ENCODE data around the gene M6PR.
"Not testable (repeated sequence)": the region's sequence is repeated elsewhere in the genome, so short reads cannot be mapped to it uniquely, and the experiment has no call there.

Gene M6PR

GRCh38 chr12:8912914-8913313, 36.5 kb downstream of the M6PR start:
- DNase-seq (ENCODE audit: low spot score) = peak; percentile 24

- DNase-seq (ENCODE audit: low spot score) = no peak
Measured at GRCh38 chr12:8911606-8912268, 37.7 kb downstream of the M6PR start.

GRCh38 chr12:8909752-8910151, 39.7 kb downstream of the M6PR start:
- no peak for DNase-seq (ENCODE audit: low spot score)

DNA sequence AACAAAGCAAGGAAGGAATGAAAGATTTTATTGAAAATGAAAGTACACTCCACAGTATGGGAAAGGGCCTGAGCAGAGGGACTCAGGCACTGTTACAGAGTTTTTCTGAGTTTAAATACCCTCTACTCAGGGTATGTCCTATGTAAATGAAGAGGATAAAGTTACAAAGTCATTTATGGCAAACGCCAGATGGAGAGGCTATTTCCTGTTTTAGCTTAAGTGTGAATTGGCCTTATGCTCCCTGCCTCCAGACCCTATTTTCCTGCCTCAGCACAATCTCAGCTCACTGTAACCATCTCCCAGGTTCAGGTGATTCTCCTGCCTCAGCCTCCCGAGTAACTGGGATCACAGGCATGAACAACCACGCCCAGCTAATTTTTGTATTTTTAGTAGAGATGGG, 41.9 kb downstream of the M6PR start:
- DNase-seq (ENCODE audit: low spot score) = no peak

DNA sequence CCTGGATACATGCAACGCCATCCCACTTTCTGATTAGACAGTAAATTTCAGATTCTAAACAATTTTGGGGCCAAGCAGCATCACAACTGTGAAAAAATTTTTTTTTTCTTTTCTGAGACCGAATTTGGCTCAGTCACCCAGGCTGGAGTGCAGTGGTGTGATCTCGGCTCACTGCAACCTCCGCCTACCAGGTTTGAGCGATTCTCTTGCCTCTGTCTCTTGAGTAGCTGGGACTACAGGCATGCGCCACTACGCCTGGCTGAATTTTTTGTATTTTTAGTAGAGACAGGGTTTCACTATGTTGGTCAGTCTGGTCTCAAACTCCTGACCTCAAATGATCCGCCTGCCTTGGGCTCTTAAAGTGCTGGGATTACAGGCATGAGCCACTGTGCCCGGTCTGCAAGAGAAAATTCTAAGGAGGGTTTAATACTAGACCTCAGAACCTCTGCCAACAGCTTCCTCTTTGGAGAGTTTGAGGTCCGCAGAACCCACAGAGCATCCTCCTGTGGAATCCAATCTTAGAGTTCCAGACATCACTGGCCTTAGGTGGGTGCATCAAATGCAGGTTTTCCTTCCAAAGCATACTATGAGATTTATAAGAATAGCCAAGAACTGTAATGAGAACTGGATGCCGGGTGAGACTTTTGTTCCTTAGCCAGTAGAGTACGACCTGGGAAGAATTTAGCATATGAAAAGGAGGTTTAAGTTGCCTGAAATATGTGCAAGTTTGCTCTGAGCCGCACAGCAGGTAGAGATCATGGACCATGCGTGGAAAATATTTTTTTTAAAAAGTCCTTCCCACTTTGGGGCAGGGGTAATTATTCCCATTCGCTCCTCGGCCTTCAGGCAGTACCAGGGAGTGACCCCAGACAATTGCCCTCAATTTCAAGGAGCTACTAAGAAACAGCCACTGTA, 42.9 kb downstream of the M6PR start:
- no peak for DNase-seq (ENCODE audit: low spot score)

DNA sequence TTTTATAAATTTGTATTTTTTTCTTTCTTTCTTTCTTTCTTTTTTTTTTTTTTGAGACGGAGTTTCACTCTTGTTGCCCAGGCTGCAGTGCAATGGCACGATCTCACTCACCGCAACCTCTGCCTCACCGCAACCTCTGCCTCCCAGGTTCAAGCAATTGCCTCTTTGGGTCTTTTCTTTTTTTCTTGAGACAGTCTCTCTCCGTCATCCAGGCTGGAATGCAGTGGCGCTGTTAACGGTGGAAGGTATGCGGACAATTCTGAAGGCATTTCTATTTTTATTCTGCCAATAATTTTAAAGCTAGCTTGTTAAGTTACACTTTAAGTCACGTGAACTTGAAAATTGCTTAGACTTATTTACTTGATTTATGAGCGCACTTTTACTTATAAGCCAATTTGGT, 43.9 kb downstream of the M6PR start:
- DNase-seq (ENCODE audit: low spot score) = no peak

DNA sequence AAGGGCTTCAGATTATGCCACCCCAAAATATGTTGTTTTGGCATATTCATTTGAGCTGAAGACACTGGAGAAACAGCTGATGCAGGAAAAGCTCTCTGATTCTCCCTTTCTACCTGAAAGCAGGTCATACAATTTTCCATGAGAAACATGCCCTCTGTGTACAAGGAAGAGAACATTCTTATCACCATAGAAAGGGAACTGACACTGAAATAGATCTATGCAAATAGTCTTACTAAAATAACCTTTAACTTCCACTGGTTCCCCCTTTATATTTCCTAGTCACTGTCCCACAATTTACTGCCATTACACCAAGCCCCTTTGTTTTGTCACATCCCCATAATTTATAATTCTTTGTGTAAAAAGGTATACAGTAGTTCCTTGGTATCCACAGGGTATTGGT, 44.8 kb downstream of the M6PR start:
- DNase-seq (ENCODE audit: low spot score) = no peak

DNA sequence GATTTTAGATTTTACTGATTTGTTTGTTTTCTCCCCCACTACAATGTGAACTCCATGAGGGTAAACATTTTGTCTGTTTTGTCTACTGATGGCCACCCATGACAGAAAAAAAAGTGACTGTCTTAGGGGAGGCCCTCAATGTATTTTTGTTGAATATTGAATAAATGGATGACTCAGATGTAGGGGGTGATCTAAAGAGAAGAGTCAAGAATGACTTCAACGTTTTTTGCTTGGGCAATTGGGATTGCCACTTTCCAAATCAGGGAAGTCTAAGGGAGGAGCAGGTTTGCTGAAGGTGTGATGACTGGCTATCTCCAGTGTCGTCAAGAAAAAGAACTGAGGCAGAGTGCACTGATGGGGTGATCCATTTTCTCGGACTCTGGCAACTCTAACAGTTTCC, 45.8 kb downstream of the M6PR start:
- DNase-seq (ENCODE audit: low spot score) = no peak

- not testable (repeated sequence) for DNase-seq (ENCODE audit: low spot score)
Measured at GRCh38 chr12:8902703-8903102, 46.7 kb downstream of the M6PR start.

GRCh38 chr12:8899830-8900229, 49.6 kb downstream of the M6PR start:
- DNase-seq (ENCODE audit: low spot score) = no peak

DNA sequence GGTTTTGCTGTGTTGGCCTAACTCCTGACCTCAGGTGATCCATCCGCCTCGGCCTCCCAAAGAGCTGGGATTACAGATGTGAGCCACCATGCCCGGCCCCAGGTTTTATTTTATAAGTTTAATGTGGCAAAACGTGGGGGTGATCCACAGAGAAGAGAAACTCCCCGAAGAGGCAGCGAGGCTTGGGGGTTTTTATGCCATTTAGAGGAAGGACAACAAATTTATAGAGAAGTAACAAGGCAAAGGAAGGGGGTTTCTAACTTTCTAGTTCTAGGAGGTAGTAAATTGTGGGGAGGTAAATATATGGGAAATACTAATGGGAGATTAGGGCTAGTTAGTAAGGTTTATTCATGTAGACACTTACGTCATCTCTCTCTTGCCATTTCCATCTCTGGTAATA, 52.4 kb downstream of the M6PR start:
- DNase-seq (ENCODE audit: low spot score) = no peak

GRCh38 chr12:8894986-8895385, 54.5 kb downstream of the M6PR start:
- DNase-seq (ENCODE audit: low spot score) = no peak

GRCh38 chr12:8894378-8894777, 55.1 kb downstream of the M6PR start:
- no peak for DNase-seq (ENCODE audit: low spot score)

DNA sequence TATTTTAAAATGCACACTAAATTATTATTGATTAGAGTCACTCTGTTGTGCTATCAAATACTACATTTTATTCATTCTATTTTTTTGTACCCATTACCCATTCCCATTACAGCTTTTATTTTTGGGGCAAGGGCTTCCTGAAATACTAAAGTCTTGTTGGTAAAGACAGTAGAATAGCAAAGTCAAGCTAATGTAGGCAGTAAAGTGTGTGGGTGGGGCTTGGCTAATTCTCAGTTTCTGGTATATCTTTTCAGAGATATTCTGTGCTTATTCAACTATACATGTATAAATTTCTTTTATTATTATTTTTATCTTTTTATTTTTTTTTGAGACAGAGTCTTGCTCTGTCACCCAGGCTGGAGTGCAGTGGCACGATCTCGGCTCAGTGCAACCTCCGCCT, 57.5 kb downstream of the M6PR start:
- DNase-seq (ENCODE audit: low spot score) = no peak
